CD4-positive, alpha-beta T cell treated with Interferon gamma for 1 hour (primary cell): Measurements from ENCODE around the gene TLK1.
"Not testable (repeated sequence)": the region's sequence is repeated elsewhere in the genome, so short reads cannot be mapped to it uniquely, and the experiment has no call there.

ENCODE experiments used
- DNase-seq: peaks from one replicate; pipeline ENCODE4 v3.0.0-alpha.2; 2020

The TLK1 gene

GRCh38 chr2:171169333-171169732, 8.6 kb upstream of the TLK1 start:
- no peak for DNase-seq

GRCh38 chr2:171167352-171167997, 6.8 kb upstream of the TLK1 start:
- no peak for DNase-seq

- no peak for DNase-seq
Observed at GRCh38 chr2:171166328-171166983, 5.8 kb upstream of the TLK1 start.

GRCh38 chr2:171165967-171166327, 5.3 kb upstream of the TLK1 start:
- DNase-seq, result no peak

GRCh38 chr2:171163261-171163660, 2.6 kb upstream of the TLK1 start:
- DNase-seq, result no peak

- DNase-seq, result not testable (repeated sequence)
Observed at GRCh38 chr2:171162522-171163197, 2.0 kb upstream of the TLK1 start.

- no peak for DNase-seq
Observed at GRCh38 chr2:171160956-171161740, 455 bp upstream of the TLK1 start.

- peak; percentile 53 for DNase-seq
Observed at GRCh38 chr2:171159372-171160118, 1.1 kb downstream of the TLK1 start.

GRCh38 chr2:171158790-171159371, 1.8 kb downstream of the TLK1 start:
- DNase-seq, result no peak

- no peak for DNase-seq
Observed at GRCh38 chr2:171158036-171158789, 2.5 kb downstream of the TLK1 start.

GRCh38 chr2:171157109-171157500, 3.6 kb downstream of the TLK1 start:
- no peak for DNase-seq

- no peak for DNase-seq
Observed at GRCh38 chr2:171154348-171154747, 6.3 kb downstream of the TLK1 start.

GRCh38 chr2:171150694-171151285, 9.9 kb downstream of the TLK1 start:
- DNase-seq, result no peak

- no peak for DNase-seq
Observed at GRCh38 chr2:171149986-171150693, 10.6 kb downstream of the TLK1 start.

GRCh38 chr2:171149171-171149938, 11.3 kb downstream of the TLK1 start:
- DNase-seq, result no peak

- DNase-seq, result no peak
Observed at GRCh38 chr2:171147081-171147480, 13.6 kb downstream of the TLK1 start.

- DNase-seq, result no peak
Observed at GRCh38 chr2:171146633-171147032, 14.1 kb downstream of the TLK1 start.

GRCh38 chr2:171146071-171146470, 14.6 kb downstream of the TLK1 start:
- DNase-seq, result no peak

GRCh38 chr2:171143670-171144062, 17.0 kb downstream of the TLK1 start:
- DNase-seq, result no peak

- DNase-seq, result no peak
Observed at GRCh38 chr2:171142398-171142797, 18.3 kb downstream of the TLK1 start.
